H1 (cell line): ENCODE measurements around the gene PSMD6. TPM values are rescaled to one million over a fixed set of nuclear protein-coding genes. Genes with fewer than 3 reads are reported as not detected.

ENCODE experiments used
- CTCF ChIA-PET: fragments of 300-600 bp; sonication (Branson Sonifier 250); formaldehyde crosslinking; loops from one replicate; lab custom pipeline; 2021; ENCODE audit not compliant: partially characterized antibody; lab: Charles Lee
- POLR2A ChIA-PET: fragments of 300-600 bp; sonication (Branson Sonifier 250); formaldehyde crosslinking; loops from one replicate; lab custom pipeline; 2021; ENCODE audit warnings: inconsistent platforms; ENCODE audit not compliant: partially characterized antibody; lab: Charles Lee
- DNase-seq, 2 experiments: peaks; one replicate each; pipeline versions ENCODE4 v3.0.0 to v3.0.0-alpha.2; 2010 to 2022; ENCODE audit warnings: low spot score in 2 of 2, low read depth in 1 of 2, mixed read lengths in 1 of 2
- FAIRE-seq: peaks from 2 replicates; lab custom pipeline; 2011; peaks lifted over from hg19 to GRCh38; lab: Jason Lieb, UNC
- H2AFZ ChIP-seq: 2 replicates; pipeline ENCODE4 v1.8.1; 2012; ENCODE audit warnings: low read length, inconsistent platforms
- H2AK5ac ChIP-seq: 2 replicates; pipeline ENCODE4 v1.6.1; 2013; ENCODE audit warnings: low read depth, low read length
- H2BK120ac ChIP-seq: replicated peaks from 2 replicates; pipeline ENCODE3; 2013; ENCODE audit warnings: low read depth, low read length, inconsistent platforms
- H2BK12ac ChIP-seq: 2 replicates; pipeline ENCODE4 v1.6.1; 2013; ENCODE audit warnings: low read depth, low read length
- H2BK15ac ChIP-seq: 2 replicates; pipeline ENCODE4 v1.6.1; 2013; ENCODE audit warnings: low read length
- H2BK20ac ChIP-seq: 2 replicates; pipeline ENCODE4 v1.6.1; 2013; ENCODE audit warnings: low read length
- H2BK5ac ChIP-seq: 2 replicates; pipeline ENCODE4 v1.6.1; 2013; ENCODE audit warnings: low read depth, low read length
- H3K14ac ChIP-seq: 2 replicates; pipeline ENCODE4 v1.6.1; 2013; ENCODE audit warnings: inconsistent platforms; ENCODE audit not compliant: insufficient read length
- H3K18ac ChIP-seq: 2 replicates; pipeline ENCODE4 v1.6.1; 2013; ENCODE audit warnings: low read length; ENCODE audit errors: extremely low read depth
- H3K23ac ChIP-seq: 2 replicates; pipeline ENCODE4 v1.6.1; 2013; ENCODE audit warnings: inconsistent platforms; ENCODE audit not compliant: insufficient read length
- H3K23me2 ChIP-seq: 2 replicates; pipeline ENCODE4 v1.6.1; 2013; ENCODE audit warnings: low read depth, low read length
- H3K27ac ChIP-seq: 2 replicates; pipeline ENCODE4 v1.6.1; 2011; ENCODE audit warnings: low read depth, low read length, inconsistent platforms
- H3K27me3 ChIP-seq, 4 experiments: replicated peaks in 1 of 4; 1 replicate in 1 of 4; 2 replicates in 3 of 4; pipeline versions ENCODE4 v1.6.1 to v1.8.1; 2011 to 2013; ENCODE audit warnings: low read length in 3 of 4, mild to moderate bottlenecking in 3 of 4, inconsistent platforms in 2 of 4, mixed read lengths in 2 of 4, moderate library complexity in 1 of 4; ENCODE audit not compliant: control insufficient read depth in 3 of 4, insufficient read depth in 3 of 4; ENCODE audit errors: extremely low read depth in 1 of 4
- H3K36me3 ChIP-seq, 4 experiments: 2 replicates each; pipeline versions ENCODE4 v1.6.1 to v1.8.1; 2011 to 2013; ENCODE audit warnings: mild to moderate bottlenecking in 4 of 4, low read length in 3 of 4, moderate library complexity in 2 of 4, control low read depth in 1 of 4, inconsistent platforms in 1 of 4; ENCODE audit not compliant: insufficient read depth in 4 of 4, control insufficient read depth in 2 of 4
- H3K4ac ChIP-seq: replicated peaks from 2 replicates; pipeline ENCODE3; 2013; ENCODE audit warnings: low read length, low read depth, mixed read lengths, inconsistent platforms; ENCODE audit not compliant: insufficient read length
- H3K4me1 ChIP-seq, 4 experiments: replicated peaks in 1 of 4; 1 replicate in 1 of 4; 2 replicates in 3 of 4; pipeline versions ENCODE4 v1.6.1 to v1.8.1; 2011 to 2013; ENCODE audit warnings: low read length in 3 of 4, inconsistent platforms in 2 of 4, mixed read lengths in 1 of 4; ENCODE audit not compliant: insufficient read depth in 4 of 4, control insufficient read depth in 3 of 4
- H3K4me2 ChIP-seq, 2 experiments: 2 replicates each; pipeline versions ENCODE4 v1.6.1 to v1.8.1; 2011 to 2013; ENCODE audit warnings: low read depth in 2 of 2, low read length in 2 of 2, control low read depth in 1 of 2, inconsistent platforms in 1 of 2, mild to moderate bottlenecking in 1 of 2; ENCODE audit not compliant: insufficient read depth in 1 of 2
- H3K4me3 ChIP-seq, 4 experiments: fragments of 200-600, 300-600 bp in 1 of 4; sonication (generic), shearing (Covaris generic), sonication (Bioruptor Twin) in 1 of 4; 2 replicates each; pipeline versions ENCODE4 v1.5.1 to v1.8.1; 2011 to 2016; ENCODE audit warnings: low read length in 4 of 4, low read depth in 3 of 4, control low read depth in 2 of 4, inconsistent platforms in 2 of 4, mild to moderate bottlenecking in 2 of 4, mixed read lengths in 1 of 4, moderate library complexity in 1 of 4; ENCODE audit not compliant: insufficient read depth in 2 of 4; ENCODE audit errors: extremely low read depth in 1 of 4
- H3K56ac ChIP-seq: replicated peaks from 2 replicates; pipeline ENCODE3; 2013; ENCODE audit warnings: low read depth, mild to moderate bottlenecking, mixed read lengths, low read length, inconsistent platforms; ENCODE audit not compliant: insufficient read length
- H3K79me1 ChIP-seq: 2 replicates; pipeline ENCODE4 v1.6.1; 2013; ENCODE audit warnings: low read depth, low read length, control low read depth
- H3K79me2 ChIP-seq, 2 experiments: 2 replicates each; pipeline versions ENCODE4 v1.6.1 to v1.8.1; 2012 to 2013; ENCODE audit warnings: low read length in 2 of 2, mild to moderate bottlenecking in 2 of 2, inconsistent platforms in 1 of 2; ENCODE audit not compliant: insufficient read depth in 2 of 2, control insufficient read depth in 1 of 2
- H3K9ac ChIP-seq, 4 experiments: replicated peaks in 1 of 4; 1 replicate in 1 of 4; 2 replicates in 3 of 4; pipeline versions ENCODE4 v1.6.1 to v1.8.1; 2011 to 2013; ENCODE audit warnings: low read depth in 3 of 4, low read length in 3 of 4, control low read depth in 2 of 4, mild to moderate bottlenecking in 2 of 4, moderate library complexity in 2 of 4, inconsistent platforms in 1 of 4; ENCODE audit errors: extremely low read depth in 1 of 4
- H3K9me3 ChIP-seq, 2 experiments: 2 replicates each; pipeline versions ENCODE4 v1.6.1 to v1.8.1; 2012 to 2013; ENCODE audit warnings: mild to moderate bottlenecking in 2 of 2, moderate library complexity in 2 of 2, control low read depth in 1 of 2, inconsistent platforms in 1 of 2, low read depth in 1 of 2, low read length in 1 of 2, mixed read lengths in 1 of 2; ENCODE audit not compliant: insufficient read depth in 2 of 2
- H4K20me1 ChIP-seq, 2 experiments: replicated peaks in 1 of 2; 2 replicates each; pipeline versions ENCODE3 to v1.8.1; 2011 to 2013; ENCODE audit warnings: inconsistent platforms in 2 of 2, low read length in 2 of 2, mild to moderate bottlenecking in 1 of 2; ENCODE audit not compliant: insufficient read depth in 2 of 2, control insufficient read depth in 1 of 2
- H4K5ac ChIP-seq: 2 replicates; pipeline ENCODE4 v1.6.1; 2013; ENCODE audit warnings: low read length, low read depth, mixed read lengths, inconsistent platforms; ENCODE audit not compliant: insufficient read length
- H4K8ac ChIP-seq: 2 replicates; pipeline ENCODE4 v1.8.0; 2013; ENCODE audit warnings: mild to moderate bottlenecking, moderate library complexity, low read length, inconsistent platforms; ENCODE audit not compliant: insufficient read depth; ENCODE audit errors: extremely low read depth
- H4K91ac ChIP-seq: replicated peaks from 2 replicates; pipeline ENCODE3; 2013; ENCODE audit warnings: low read length, mixed read lengths, inconsistent platforms; ENCODE audit not compliant: insufficient read length
- TCF12 ChIP-seq: IDR thresholded peaks from 2 replicates; pipeline ENCODE4 v1.6.1; 2011; ENCODE audit warnings: low read depth, mild to moderate bottlenecking, low read length
- TEAD4 ChIP-seq: IDR thresholded peaks from 2 replicates; pipeline ENCODE4 v1.6.1; 2012; ENCODE audit warnings: low read depth, low read length, inconsistent platforms, mixed read lengths
- WGBS, 2 experiments: shearing (Covaris generic) in 1 of 2; methylation state at CpG; one replicate each; pipeline versions ENCODE4 v1.1.6 to v1.1.7; 2013 to 2015; ENCODE audit warnings: low lambda C conversion rate in 2 of 2, mixed read lengths in 2 of 2, inconsistent platforms in 1 of 2, low coverage in 1 of 2, missing lambda C conversion rate in 1 of 2; ENCODE audit not compliant: insufficient replicate concordance in 2 of 2, insufficient coverage in 1 of 2, insufficient read length in 1 of 2; ENCODE audit errors: extremely low coverage in 1 of 2, missing lambda C conversion rate in 1 of 2; 5-methylcytosine and 5-hydroxymethylcytosine counted together
- polyA plus RNA-seq, 7 experiments: library from polyadenylated mRNA; depleted of rRNA in 3 of 7; stranded (reverse) in 5 of 7; unstranded in 2 of 7; fragments of >200 nt in 5 of 7; fragments of 200-250 nt in 2 of 7; gene quantifications; 1 replicate in 5 of 7; 2 replicates in 1 of 7; 4 replicates in 1 of 7; pipeline versions ENCODE4 v1.2.1 to v1.2.3, GENCODE V29; 2011 to 2013; ENCODE audit warnings: missing spikeins in 2 of 7, mixed read lengths in 2 of 7
- total RNA-seq: library from RNA; stranded (reverse); fragmentation: NEBNext Ultra II Directional; extraction: Animal tissue kit (Norgen Biotek cat#: 25700); gene quantifications from 2 replicates; pipeline ENCODE4 v1.2.1, GENCODE V29; 2021

The PSMD6 gene
- total and polyA plus RNA-seq, 2 of the 8 experiments (the other 6 are each of a cell fraction or from before 2014, with no cell fraction given): 43.7 to 104 TPM

- H3K9ac ChIP-seq: no peak overlapping the region
- TF ChIP-seq TCF12 (no peak), TEAD4 (peak; percentile 59; the same call in 1 of the 2 replicates)
- WGBS, 2 experiments: 70% methylated on average over 6 of the region's 6 CpGs; no CpG with 5 or more reads in 1 of the 2 experiments
- H3K4me3 ChIP-seq: no peak overlapping the region
- no peak overlapping the region for H2BK12ac ChIP-seq
- H4K20me1 ChIP-seq: no peaks in the 10 kb centered on the region
- H2BK5ac ChIP-seq: no peak overlapping the region
- no peaks in the 10 kb centered on the region for H3K79me2 ChIP-seq
- H3K23me2 ChIP-seq: no peaks in the 10 kb centered on the region
- H3K9me3 ChIP-seq: no peaks in the 10 kb centered on the region
- H3K27ac ChIP-seq: no peak overlapping the region
- H2BK120ac ChIP-seq: no peak overlapping the region
- ChIA-PET POLR2A (no interaction called here), CTCF (interaction anchor here (0.7 to 1.1 kb wide), 3 partner anchors 12 to 179 kb away, joined by 3 read pairs; partner anchors contain the start of gene PRICKLE2)
- no peak overlapping the region for H3K4ac ChIP-seq
- H4K91ac ChIP-seq: no peak overlapping the region
- H3K79me1 ChIP-seq: no peaks in the 10 kb centered on the region
- no peak overlapping the region for H4K5ac ChIP-seq
- H2AK5ac ChIP-seq: no peak overlapping the region
- no peak overlapping the region for H3K4me2 ChIP-seq
- H2BK20ac ChIP-seq: no peak overlapping the region
- H2BK15ac ChIP-seq: no peak overlapping the region
- H3K27me3 ChIP-seq: no peaks in the 10 kb centered on the region
- no peak overlapping the region for H3K14ac ChIP-seq
- H3K36me3 ChIP-seq: no peaks in the 10 kb centered on the region
- no peak overlapping the region for H3K23ac ChIP-seq
- H2AFZ ChIP-seq: no peak overlapping the region
- H3K56ac ChIP-seq: no peak overlapping the region
- FAIRE-seq (no peak), DNase-seq (no peak)
- H3K4me1 ChIP-seq: peaks cover 3 to 22% (median 17%) of the 10 kb centered on the region in 4 experiments; a peak in 6 of 7 replicates
- H4K8ac ChIP-seq: no peak overlapping the region
- no peak overlapping the region for H3K18ac ChIP-seq
Observed at GRCh38 chr3:64046996-64047594, 23.8 kb upstream of the PSMD6 start.
